ENCODE data around the gene VCL.

DNA sequence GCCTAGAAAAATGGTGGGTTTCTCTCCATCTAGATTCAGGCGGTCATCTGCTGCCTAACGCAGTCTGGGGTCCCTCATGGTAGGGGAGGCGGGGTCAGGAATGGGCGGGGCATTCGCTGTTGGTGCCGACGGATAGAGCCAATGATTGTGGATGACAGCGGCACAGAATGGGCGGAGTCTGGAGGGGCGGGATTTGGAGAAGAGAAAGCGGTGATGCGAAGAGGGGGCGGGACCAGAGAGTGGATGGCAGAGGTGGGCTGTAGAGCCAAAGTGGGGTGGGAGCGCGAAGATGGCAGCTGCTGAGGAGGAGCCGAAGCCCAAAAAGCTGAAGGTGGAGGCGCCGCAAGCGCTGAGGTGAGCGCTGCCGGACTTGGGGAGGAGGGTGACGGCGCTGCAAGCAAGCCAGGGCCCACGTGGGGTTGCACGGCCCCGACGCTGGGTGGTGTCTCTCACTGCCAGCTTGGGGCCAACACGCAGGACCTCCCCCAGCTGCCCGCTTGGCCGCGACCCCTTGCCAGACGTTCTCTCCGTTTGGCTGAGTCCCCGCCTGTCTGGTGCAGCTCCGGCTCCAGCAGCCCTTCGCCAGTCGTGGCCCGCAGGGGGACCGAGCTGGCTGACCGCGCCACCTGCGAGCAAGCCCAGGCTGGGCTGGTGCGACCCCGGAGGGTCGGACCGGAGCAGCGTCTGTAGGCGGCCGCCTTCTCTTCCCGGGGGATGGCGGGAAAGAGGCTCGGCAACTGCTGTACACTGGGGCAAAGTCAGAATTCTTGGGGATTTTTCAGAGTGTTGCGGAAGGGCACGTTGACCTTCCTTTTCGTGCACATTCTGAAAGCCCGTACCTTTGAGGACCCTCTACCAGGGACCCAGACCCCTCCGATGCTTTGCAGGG, 153.3 kb downstream of the VCL start, which contains the start of gene ADK:
- TF ChIP-seq, protein P1, sequence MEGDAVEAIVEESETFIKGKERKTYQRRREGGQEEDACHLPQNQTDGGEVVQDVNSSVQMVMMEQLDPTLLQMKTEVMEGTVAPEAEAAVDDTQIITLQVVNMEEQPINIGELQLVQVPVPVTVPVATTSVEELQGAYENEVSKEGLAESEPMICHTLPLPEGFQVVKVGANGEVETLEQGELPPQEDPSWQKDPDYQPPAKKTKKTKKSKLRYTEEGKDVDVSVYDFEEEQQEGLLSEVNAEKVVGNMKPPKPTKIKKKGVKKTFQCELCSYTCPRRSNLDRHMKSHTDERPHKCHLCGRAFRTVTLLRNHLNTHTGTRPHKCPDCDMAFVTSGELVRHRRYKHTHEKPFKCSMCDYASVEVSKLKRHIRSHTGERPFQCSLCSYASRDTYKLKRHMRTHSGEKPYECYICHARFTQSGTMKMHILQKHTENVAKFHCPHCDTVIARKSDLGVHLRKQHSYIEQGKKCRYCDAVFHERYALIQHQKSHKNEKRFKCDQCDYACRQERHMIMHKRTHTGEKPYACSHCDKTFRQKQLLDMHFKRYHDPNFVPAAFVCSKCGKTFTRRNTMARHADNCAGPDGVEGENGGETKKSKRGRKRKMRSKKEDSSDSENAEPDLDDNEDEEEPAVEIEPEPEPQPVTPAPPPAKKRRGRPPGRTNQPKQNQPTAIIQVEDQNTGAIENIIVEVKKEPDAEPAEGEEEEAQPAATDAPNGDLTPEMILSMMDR (IDR thresholded peaks at IDR 0.05) = no peak
- no peak for TF ChIP-seq POLR2A (IDR thresholded peaks at IDR 0.05)
